ENCODE results near the gene DGKH. TPM values are rescaled to one million over a fixed set of nuclear protein-coding genes. Genes with fewer than 3 reads are reported as not detected.

Gene DGKH
- total RNA-seq, 1 donor from 2014 or later = 13.4 TPM

DNA sequence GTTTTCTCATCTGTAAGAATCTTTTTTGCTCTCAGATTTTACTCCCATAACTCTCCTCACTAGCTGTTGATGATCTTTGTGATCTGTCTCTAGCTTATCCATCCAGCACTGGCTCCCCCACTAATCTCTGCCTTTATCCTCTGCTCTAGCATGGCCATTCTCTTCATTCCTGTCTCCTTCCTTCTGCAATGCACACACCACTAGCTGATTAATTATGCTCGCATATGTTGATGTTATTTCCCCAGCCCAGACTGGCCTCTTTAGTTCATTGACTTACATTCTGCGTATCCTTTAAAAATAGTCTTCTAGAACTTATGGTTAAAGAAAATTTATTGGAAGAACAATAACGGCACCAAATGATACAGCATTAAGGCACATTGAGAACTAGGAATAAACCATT lies 52.5 kb downstream of the DGKH start:
- H3K27ac Mint-ChIP-seq (ENCODE audit: unreplicated experiment) = no peak overlapping the region
- no peak overlapping the region for H3K4me3 Mint-ChIP-seq (ENCODE audit: unreplicated experiment)
- DNase-seq = no peak
- peaks cover 2% of the 10 kb centered on the region for H3K27me3 Mint-ChIP-seq (ENCODE audit: unreplicated experiment)
- no peaks in the 10 kb centered on the region for H3K4me1 Mint-ChIP-seq (ENCODE audit: low read depth, unreplicated experiment)
- no peaks in the 10 kb centered on the region for H3K9me3 Mint-ChIP-seq (ENCODE audit: unreplicated experiment)
- H3K36me3 Mint-ChIP-seq (ENCODE audit: unreplicated experiment) = no peaks in the 10 kb centered on the region
- no peak for TF ChIP-seq CTCF (IDR thresholded peaks at IDR 0.05; ENCODE audit: partially characterized antibody, unreplicated experiment)

DNA sequence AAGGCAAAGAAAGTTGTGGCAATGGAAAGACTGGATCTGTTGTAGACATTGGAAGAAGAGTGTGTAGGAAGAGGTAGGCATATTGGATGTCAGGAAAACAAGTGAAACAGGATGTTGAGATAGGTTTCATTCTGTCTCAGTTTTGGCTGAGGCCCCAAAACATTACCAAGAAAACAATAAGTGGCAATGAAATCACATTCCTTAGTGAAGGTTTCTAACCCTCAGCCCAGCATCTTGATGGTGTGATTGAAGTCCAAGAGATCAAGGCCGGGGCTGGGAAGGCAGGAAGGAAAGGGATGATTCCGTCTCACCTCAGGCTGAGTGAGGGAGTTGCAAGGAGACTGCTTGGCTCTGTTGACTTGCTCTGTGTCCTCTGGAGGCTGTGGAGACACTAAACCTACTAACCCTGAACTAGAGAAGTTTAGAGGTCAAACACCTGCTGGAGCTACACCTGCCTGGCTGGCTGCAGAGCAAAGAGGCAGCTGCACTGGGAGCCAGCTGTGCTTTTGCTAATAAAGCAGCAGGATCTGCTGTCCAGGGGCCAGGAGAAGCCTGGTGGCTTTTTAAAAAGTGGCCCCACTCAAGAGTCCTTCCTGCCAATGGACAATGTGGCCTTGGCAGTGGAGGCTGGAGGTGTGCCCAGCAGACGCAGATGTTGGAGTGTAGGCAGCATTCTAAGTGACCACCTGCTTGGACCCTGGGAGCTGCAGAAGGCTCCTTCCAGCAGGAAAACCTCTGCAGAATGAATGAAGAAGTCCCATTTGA lies 53.6 kb downstream of the DGKH start:
- Mint-ChIP-seq H3K27ac (ENCODE audit: unreplicated experiment) (no peak overlapping the region), H3K9me3 (ENCODE audit: unreplicated experiment) (no peaks in the 10 kb centered on the region), H3K4me1 (ENCODE audit: low read depth, unreplicated experiment) (no peaks in the 10 kb centered on the region), H3K36me3 (ENCODE audit: unreplicated experiment) (no peaks in the 10 kb centered on the region), H3K4me3 (ENCODE audit: unreplicated experiment) (no peak overlapping the region), H3K27me3 (ENCODE audit: unreplicated experiment) (peaks cover 2% of the 10 kb centered on the region)
- TF ChIP-seq CTCF (IDR thresholded peaks at IDR 0.05; ENCODE audit: partially characterized antibody, unreplicated experiment) = no peak
- DNase-seq = no peak

DNA sequence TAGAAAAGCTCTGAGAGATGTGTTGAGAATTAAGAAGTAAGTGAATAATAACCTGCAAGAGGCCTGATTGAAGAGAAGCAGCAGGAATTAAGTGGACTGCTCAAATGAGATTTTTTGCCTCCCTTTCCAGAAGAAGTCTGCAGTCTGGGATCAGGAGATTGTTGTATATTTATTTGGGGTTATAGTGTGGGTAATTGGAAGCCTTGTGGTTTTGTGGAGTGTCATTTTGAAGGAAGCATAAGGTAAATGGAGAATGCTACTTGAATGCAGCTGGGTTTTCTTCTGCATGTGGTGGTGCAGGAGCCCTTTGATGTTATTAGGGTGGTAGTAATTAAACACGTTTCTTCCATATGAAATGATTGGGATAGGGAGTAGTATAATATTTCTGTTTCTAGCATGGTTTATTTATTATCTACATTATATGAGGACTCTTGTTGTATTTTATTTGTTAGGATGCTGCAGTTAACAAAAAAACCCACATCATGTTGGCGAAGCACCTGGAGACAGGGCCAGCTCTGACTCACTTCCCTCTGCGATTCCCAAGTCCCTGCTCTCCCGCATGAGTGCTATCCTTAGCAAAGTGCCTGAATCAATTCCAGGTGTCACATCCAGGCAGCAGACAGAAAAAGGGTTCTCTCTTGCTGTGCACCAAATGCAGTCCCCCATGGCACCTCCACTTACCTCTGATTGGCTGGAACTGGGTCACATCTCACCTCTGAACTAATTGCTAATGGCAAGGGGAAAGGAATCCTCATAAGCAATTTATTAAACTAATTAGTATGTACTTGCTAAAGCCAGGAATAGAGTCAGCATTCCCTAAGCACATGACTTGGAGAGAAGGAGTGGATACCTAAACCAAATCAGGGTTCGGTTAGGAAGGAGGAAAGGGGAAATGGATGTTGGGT lies 54.8 kb downstream of the DGKH start:
- H3K27me3 Mint-ChIP-seq (ENCODE audit: unreplicated experiment) = peaks cover 2% of the 10 kb centered on the region
- no peak for DNase-seq
- no peaks in the 10 kb centered on the region for H3K9me3 Mint-ChIP-seq (ENCODE audit: unreplicated experiment)
- H3K27ac Mint-ChIP-seq (ENCODE audit: unreplicated experiment) = no peak overlapping the region
- no peak for TF ChIP-seq CTCF (IDR thresholded peaks at IDR 0.05; ENCODE audit: partially characterized antibody, unreplicated experiment)
- no peaks in the 10 kb centered on the region for H3K4me1 Mint-ChIP-seq (ENCODE audit: low read depth, unreplicated experiment)
- H3K36me3 Mint-ChIP-seq (ENCODE audit: unreplicated experiment) = no peaks in the 10 kb centered on the region
- no peak overlapping the region for H3K4me3 Mint-ChIP-seq (ENCODE audit: unreplicated experiment)

DNA sequence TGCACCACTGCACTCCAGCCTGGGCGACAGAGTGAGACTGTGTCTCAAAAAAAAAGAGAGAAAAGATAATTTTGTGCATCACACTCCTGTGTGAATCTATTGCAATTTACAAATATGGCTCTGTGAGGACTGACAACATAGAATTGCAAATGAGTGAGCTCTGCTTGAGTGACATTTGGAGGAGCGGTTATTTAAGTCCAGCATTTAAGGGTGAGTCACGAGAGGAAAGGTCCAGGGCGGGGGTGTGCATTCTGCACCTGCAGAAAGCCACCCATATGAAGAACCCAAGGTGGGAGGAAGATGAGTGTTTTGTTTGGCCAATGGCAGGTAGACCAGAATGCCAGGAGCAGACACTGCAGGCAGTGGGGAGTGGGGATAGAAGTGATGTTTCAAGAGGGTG lies 58.5 kb downstream of the DGKH start:
- Mint-ChIP-seq H3K4me1 (ENCODE audit: low read depth, unreplicated experiment) (no peaks in the 10 kb centered on the region), H3K27ac (ENCODE audit: unreplicated experiment) (no peak overlapping the region), H3K27me3 (ENCODE audit: unreplicated experiment) (peaks cover 4% of the 10 kb centered on the region), H3K4me3 (ENCODE audit: unreplicated experiment) (no peak overlapping the region), H3K36me3 (ENCODE audit: unreplicated experiment) (no peaks in the 10 kb centered on the region), H3K9me3 (ENCODE audit: unreplicated experiment) (no peaks in the 10 kb centered on the region)
- no peak for TF ChIP-seq CTCF (IDR thresholded peaks at IDR 0.05; ENCODE audit: partially characterized antibody, unreplicated experiment)
- no peak for DNase-seq

DNA sequence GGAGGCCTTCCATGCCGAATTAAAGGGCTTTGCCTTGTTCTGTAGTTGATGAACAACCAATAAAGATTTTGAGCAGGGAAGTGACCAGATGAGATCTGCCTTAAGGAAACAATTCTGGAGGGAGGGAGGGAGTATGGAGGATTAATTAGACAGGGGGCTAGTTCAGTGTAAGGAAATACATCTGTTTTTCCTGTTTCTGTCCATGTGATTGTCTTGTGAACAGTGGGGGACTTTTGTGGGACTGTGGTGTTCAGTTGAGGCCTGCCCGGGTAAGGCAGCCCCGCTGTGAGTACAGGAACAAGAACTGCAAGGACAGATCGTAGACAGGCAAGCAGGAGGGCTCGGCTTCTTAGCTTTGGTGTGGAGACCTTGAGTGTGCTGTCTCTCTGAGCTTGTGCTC lies 59.0 kb downstream of the DGKH start:
- Mint-ChIP-seq H3K9me3 (ENCODE audit: unreplicated experiment) (no peaks in the 10 kb centered on the region), H3K36me3 (ENCODE audit: unreplicated experiment) (no peaks in the 10 kb centered on the region), H3K4me3 (ENCODE audit: unreplicated experiment) (no peak overlapping the region), H3K27me3 (ENCODE audit: unreplicated experiment) (peaks cover 4% of the 10 kb centered on the region), H3K4me1 (ENCODE audit: low read depth, unreplicated experiment) (peaks cover under 1% of the 10 kb centered on the region), H3K27ac (ENCODE audit: unreplicated experiment) (no peak overlapping the region)
- DNase-seq = no peak
- no peak for TF ChIP-seq CTCF (IDR thresholded peaks at IDR 0.05; ENCODE audit: partially characterized antibody, unreplicated experiment)

Measured in glutamatergic neuron (in vitro differentiated cells).